ENCODE measurements around the gene ARHGAP32. TPM values are rescaled to one million over a fixed set of nuclear protein-coding genes. Genes with fewer than 3 reads are reported as not detected.

Gene ARHGAP32
- total RNA-seq, 1 experiment from 2014 or later, result 22.0 TPM

GRCh38 chr11:129013737-129014475 is 178.2 kb downstream of the ARHGAP32 start:
- no CpG with 5 or more reads among the region's 5 CpGs for WGBS (ENCODE audit: extremely low coverage, insufficient read length, low lambda C conversion rate)
- H2BK5ac ChIP-seq (ENCODE audit: insufficient read length, low read length), result no peak overlapping the region
- H2AFZ ChIP-seq (ENCODE audit: low read length), result no peak overlapping the region
- no peak overlapping the region for H2BK120ac ChIP-seq (ENCODE audit: low read depth, low read length, poor library complexity, severe bottlenecking)
- H3K56ac ChIP-seq (ENCODE audit: insufficient read length, low read depth, low read length), result no peak overlapping the region
- Mint-ChIP-seq H3K4me3 (no peak overlapping the region), H3K27me3 (ENCODE audit: low read depth) (no peaks in the 10 kb centered on the region), H3K27ac (0 out of 7 replicates have a peak overlapping the region, but pooled peaks of 1 of the 3 experiments have one; percentile 20), H3K36me3 (ENCODE audit: insufficient read depth in 1 of 3, low read depth in 3 of 3) (no peaks in the 10 kb centered on the region; a peak in 2 of 7 replicates), H3K9me3 (no peaks in the 10 kb centered on the region), H3K4me1 (no peaks in the 10 kb centered on the region)
- H4K91ac ChIP-seq (ENCODE audit: insufficient read length, low read depth, low read length), result no peak overlapping the region
- no peak overlapping the region for H3K4ac ChIP-seq (ENCODE audit: low read depth, low read length)
- no peaks in the 10 kb centered on the region for H4K20me1 ChIP-seq (ENCODE audit: control insufficient read depth, insufficient read depth, insufficient read length)
- H3K27ac ChIP-seq (ENCODE audit: insufficient read length, low read depth, low read length), result no peak overlapping the region
- no peak overlapping the region for H3T11ph ChIP-seq (ENCODE audit: low read length)
- H3K79me2 ChIP-seq (ENCODE audit: insufficient read depth, low read length), result no peaks in the 10 kb centered on the region
- H2AK5ac ChIP-seq (ENCODE audit: insufficient read length, low read length), result no peak overlapping the region
- H3K18ac ChIP-seq (ENCODE audit: insufficient read length, low read depth, low read length), result no peak overlapping the region
- H3K9me3 ChIP-seq (ENCODE audit: control insufficient read depth, low read depth, low read length), result no peaks in the 10 kb centered on the region
- H3K4me1 ChIP-seq (ENCODE audit: insufficient read depth, low read length), result no peaks in the 10 kb centered on the region
- no peaks in the 10 kb centered on the region for H3K23me2 ChIP-seq (ENCODE audit: insufficient read length, low read depth, low read length, poor library complexity, severe bottlenecking)
- H2BK12ac ChIP-seq (ENCODE audit: insufficient read length, low read depth, low read length), result no peak overlapping the region
- no peak overlapping the region for H3K23ac ChIP-seq (ENCODE audit: insufficient read length, low read depth, low read length)
- no peak overlapping the region for H4K8ac ChIP-seq (replicated peaks; ENCODE audit: insufficient read length, low read depth, low read length)
- no peak for TF ChIP-seq CTCF (conservative IDR thresholded peaks at IDR 0.05)
- H3K9ac ChIP-seq (ENCODE audit: extremely low read depth, insufficient read length, low read length), result no peak overlapping the region
- H3K79me1 ChIP-seq (ENCODE audit: insufficient read depth, low read depth, low read length, poor library complexity, severe bottlenecking), result no peaks in the 10 kb centered on the region
- H3K27me3 ChIP-seq (ENCODE audit: insufficient read depth, low read length), result no peaks in the 10 kb centered on the region
- no peak overlapping the region for H4K5ac ChIP-seq (ENCODE audit: insufficient read length, low read depth, low read length)
- no peak overlapping the region for H2BK15ac ChIP-seq (ENCODE audit: low read depth, low read length)
- no peak overlapping the region for H3K14ac ChIP-seq (ENCODE audit: insufficient read depth, low read length)
- H3K4me2 ChIP-seq (ENCODE audit: insufficient read depth, insufficient read length, low read length), result no peak overlapping the region
- DNase-seq, result no peak
- H2BK20ac ChIP-seq (ENCODE audit: low read depth, low read length, poor library complexity, severe bottlenecking), result no peak overlapping the region
